HG03439 (cell line): Measurements from ENCODE around the gene SKOR2.
"Not testable (repeated sequence)": the region's sequence is repeated elsewhere in the genome, so short reads cannot be mapped to it uniquely, and the experiment has no call there.

Experiments
- ATAC-seq: cut with Tn5 transposase; IDR thresholded peaks from one replicate; pipeline ENCODE4 v1.9.1; 2021; ENCODE audit warnings: mild to moderate bottlenecking, moderate library complexity; ENCODE audit not compliant: unreplicated experiment

The SKOR2 gene

GRCh38 chr18:47204908-47205522, 46.4 kb downstream of the SKOR2 start:
- no peak for ATAC-seq

GRCh38 chr18:47203626-47204464, 47.6 kb downstream of the SKOR2 start:
- ATAC-seq = no peak

GRCh38 chr18:47195961-47196360, 55.5 kb downstream of the SKOR2 start:
- not testable (repeated sequence) for ATAC-seq

GRCh38 chr18:47191961-47192360, 59.5 kb downstream of the SKOR2 start:
- ATAC-seq = no peak

- ATAC-seq = no peak
Observed at GRCh38 chr18:47187721-47188120, 63.7 kb downstream of the SKOR2 start.

- no peak for ATAC-seq
Observed at GRCh38 chr18:47184419-47185050, 66.9 kb downstream of the SKOR2 start.

- not testable (repeated sequence) for ATAC-seq
Observed at GRCh38 chr18:47182156-47182555, 69.3 kb downstream of the SKOR2 start.

GRCh38 chr18:47180765-47181164, 70.7 kb downstream of the SKOR2 start:
- no peak for ATAC-seq

- no peak for ATAC-seq
Observed at GRCh38 chr18:47179520-47179919, 71.9 kb downstream of the SKOR2 start.

GRCh38 chr18:47175898-47176575, 75.4 kb downstream of the SKOR2 start, which contains the start of gene IER3IP1:
TSS of gene IER3IP1 (minus strand) at chr18:47176364. CDS start at chr18:47176277, 87 bp downstream.
- ATAC-seq = peak; percentile 84

GRCh38 chr18:47175283-47175897, 76.1 kb downstream of the SKOR2 start:
- ATAC-seq = peak; percentile 25

- ATAC-seq = no peak
Observed at GRCh38 chr18:47174545-47175116, 76.8 kb downstream of the SKOR2 start.

GRCh38 chr18:47172476-47172875, 79.0 kb downstream of the SKOR2 start:
- ATAC-seq = no peak

GRCh38 chr18:47168913-47169312, 82.5 kb downstream of the SKOR2 start:
- no peak for ATAC-seq

- ATAC-seq = no peak
Observed at GRCh38 chr18:47168509-47168908, 83.0 kb downstream of the SKOR2 start.

GRCh38 chr18:47166294-47166693, 85.2 kb downstream of the SKOR2 start:
- no peak for ATAC-seq

GRCh38 chr18:47163241-47163640, 88.2 kb downstream of the SKOR2 start:
- ATAC-seq = peak; percentile 63

GRCh38 chr18:47160256-47160655, 91.2 kb downstream of the SKOR2 start:
- no peak for ATAC-seq

- ATAC-seq = not testable (repeated sequence)
Observed at GRCh38 chr18:47158404-47158803, 93.1 kb downstream of the SKOR2 start.
